ENCODE data around the gene STX10.

STX10 gene

DNA sequence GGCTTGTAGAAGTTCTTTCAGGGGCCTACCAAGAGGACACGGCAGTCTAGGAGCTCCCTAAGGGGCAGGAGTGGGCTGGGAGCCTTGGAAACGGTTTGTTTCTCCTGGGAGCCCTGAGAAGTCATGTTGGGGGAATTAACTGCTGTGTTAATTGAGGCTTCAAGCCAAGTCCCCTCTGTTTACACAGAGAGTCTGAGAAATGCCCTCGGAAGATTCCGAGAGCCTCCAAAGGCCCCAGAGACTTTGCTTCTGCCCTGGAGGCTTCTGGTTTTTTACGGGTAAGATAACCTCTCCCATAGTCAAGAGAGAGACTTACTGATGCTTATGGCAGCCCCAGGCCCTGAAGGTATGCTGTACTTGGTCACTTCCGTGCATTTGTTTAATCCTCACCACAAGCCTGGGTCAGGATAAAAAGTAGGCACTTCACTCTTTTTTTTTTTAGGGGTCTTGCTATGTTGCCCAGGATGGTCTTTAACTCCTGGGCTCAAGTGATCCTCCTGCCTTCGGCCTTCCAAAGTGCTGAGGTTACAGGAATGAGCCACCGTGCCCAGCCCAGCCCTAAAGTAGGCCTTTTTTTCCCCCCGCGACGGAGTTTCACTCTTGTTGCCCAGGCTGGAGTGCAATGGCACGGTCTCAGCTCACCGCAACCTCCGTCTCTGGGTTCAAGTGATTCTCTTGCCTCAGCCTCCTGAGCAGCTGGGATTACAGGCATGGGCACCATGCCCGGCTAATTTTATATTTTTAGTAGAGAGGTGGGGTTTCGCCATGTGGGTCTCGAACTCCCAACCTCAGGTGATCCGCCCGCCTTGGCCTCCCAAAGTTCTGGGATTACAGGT, 15.2 kb upstream of the STX10 start:
- no peak for DNase-seq (ENCODE audit: low read depth)
- H3K4me3 ChIP-seq (ENCODE audit: low read length) = no peak overlapping the region

DNA sequence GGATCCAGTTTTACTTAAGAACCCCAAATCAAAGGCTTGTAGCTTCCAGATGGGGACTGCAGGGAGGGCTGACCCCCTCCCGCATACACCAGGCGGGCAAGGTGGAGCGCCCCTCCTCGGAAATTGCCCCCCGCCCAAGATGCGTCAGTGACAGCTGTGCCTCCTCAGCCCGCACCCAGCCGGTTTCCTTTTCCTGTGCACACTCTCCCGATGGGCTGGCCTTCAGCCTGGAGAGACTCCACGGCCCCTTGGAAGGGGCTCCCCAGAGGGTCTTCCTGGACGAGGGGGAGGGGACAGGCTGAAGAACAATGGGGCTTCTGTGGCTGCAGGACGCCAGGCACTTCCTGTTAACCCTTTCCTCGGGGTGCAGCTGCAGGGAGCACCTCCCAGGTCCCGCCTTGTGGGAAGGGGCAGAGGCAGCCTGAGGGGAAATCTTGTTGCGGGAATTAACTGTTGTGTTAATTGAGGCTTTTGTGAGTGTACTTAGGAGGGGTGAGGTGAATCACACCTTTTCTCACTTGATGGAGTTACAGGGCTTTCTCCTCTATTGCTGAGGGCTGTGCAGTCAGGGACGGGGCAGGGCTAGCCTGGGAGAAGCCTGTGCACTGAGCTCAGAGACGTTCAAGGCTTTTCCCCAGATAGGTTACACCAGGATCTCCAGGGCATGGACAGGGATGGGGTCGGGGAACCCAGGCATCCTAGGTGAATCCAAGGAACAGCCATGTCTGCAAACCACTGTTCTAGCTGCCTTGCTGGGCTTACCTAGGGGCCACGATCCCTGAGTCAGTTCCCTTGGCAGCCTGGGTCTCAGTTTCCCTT, 14.4 kb upstream of the STX10 start:
- TF ChIP-seq, protein P1, sequence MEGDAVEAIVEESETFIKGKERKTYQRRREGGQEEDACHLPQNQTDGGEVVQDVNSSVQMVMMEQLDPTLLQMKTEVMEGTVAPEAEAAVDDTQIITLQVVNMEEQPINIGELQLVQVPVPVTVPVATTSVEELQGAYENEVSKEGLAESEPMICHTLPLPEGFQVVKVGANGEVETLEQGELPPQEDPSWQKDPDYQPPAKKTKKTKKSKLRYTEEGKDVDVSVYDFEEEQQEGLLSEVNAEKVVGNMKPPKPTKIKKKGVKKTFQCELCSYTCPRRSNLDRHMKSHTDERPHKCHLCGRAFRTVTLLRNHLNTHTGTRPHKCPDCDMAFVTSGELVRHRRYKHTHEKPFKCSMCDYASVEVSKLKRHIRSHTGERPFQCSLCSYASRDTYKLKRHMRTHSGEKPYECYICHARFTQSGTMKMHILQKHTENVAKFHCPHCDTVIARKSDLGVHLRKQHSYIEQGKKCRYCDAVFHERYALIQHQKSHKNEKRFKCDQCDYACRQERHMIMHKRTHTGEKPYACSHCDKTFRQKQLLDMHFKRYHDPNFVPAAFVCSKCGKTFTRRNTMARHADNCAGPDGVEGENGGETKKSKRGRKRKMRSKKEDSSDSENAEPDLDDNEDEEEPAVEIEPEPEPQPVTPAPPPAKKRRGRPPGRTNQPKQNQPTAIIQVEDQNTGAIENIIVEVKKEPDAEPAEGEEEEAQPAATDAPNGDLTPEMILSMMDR (IDR thresholded peaks at IDR 0.05; ENCODE audit: insufficient read depth, low read depth, low read length, missing control alignments) = no peak
- H3K4me3 ChIP-seq (ENCODE audit: low read length) = peak overlapping the region; percentile 18
- DNase-seq (ENCODE audit: low read depth) = peak; percentile 90

More for the DNA sequence above, 15.2 kb upstream of the STX10 start:
- TF ChIP-seq, protein P1 (IDR thresholded peaks at IDR 0.05; ENCODE audit: insufficient read depth, low read depth, low read length, missing control alignments) = no peak

- DNase-seq (ENCODE audit: low read depth) = peak; percentile 57
- TF ChIP-seq, protein P1 (IDR thresholded peaks at IDR 0.05; ENCODE audit: insufficient read depth, low read depth, low read length, missing control alignments) = no peak
- H3K4me3 ChIP-seq (ENCODE audit: low read length) = peak overlapping the region; percentile 30
Observed at GRCh38 chr19:13163609-13164342, 13.6 kb upstream of the STX10 start.

DNA sequence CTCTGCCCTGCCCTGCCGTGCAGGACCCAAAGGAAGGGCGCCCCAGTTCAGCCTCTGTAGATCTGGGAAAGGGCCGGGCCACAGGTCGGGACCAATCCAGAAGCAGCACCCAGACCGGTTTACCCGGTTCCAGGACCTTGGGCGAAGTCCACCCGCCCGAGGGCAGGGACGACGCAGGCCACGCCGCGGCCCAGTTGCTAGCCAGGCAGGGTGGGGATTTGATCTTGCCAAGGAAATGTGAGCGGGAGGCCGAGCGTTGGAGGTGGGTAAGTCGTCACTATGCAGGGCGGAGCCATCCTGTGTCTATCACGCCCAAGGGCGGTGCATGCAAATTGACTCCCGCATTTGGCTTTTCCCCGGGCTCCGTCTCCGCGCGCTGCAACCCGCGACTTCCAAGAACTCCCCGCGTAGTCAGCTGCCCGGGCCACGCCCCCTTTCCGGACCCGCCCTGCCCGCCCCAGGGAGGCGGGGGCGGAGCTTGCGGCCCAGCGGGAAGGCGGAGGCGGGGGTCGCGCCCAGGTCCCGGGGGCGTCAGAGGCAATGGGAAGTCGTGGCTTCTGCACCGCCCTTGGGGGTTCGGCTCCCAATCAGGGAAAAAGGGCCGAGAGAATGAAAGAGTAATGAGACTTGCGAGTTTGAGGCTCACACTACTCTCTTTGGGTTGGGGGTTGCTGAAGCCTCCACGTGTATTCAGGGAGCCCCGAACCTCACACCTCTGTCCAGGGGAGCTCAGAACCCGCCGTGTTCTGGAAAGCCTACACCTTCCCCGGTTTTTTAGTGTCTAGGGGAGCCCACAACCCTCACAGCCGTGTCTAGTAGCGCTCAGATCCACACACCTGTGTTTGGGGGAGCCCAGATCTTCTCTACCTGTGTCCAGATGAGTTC, 12.8 kb upstream of the STX10 start:
- peak; percentile 99 for DNase-seq (ENCODE audit: low read depth)
- TF ChIP-seq, protein P1 (IDR thresholded peaks at IDR 0.05; ENCODE audit: insufficient read depth, low read depth, low read length, missing control alignments) = no peak
- peak overlapping the region; percentile 30 for H3K4me3 ChIP-seq (ENCODE audit: low read length)

GRCh38 chr19:13160557-13160956, 10.4 kb upstream of the STX10 start:
- peak; percentile 47 for DNase-seq (ENCODE audit: low read depth)
- no peak overlapping the region for H3K4me3 ChIP-seq (ENCODE audit: low read length)
- TF ChIP-seq, protein P1 (IDR thresholded peaks at IDR 0.05; ENCODE audit: insufficient read depth, low read depth, low read length, missing control alignments) = no peak

- H3K4me3 ChIP-seq (ENCODE audit: low read length) = no peak overlapping the region
- no peak for DNase-seq (ENCODE audit: low read depth)
- TF ChIP-seq, protein P1 (IDR thresholded peaks at IDR 0.05; ENCODE audit: insufficient read depth, low read depth, low read length, missing control alignments) = no peak
Observed at GRCh38 chr19:13159713-13160112, 9.5 kb upstream of the STX10 start.
